Cardiac muscle cell (in vitro differentiated cells and primary cell): ENCODE measurements around the gene MAP4K3. TPM values are rescaled to one million over a fixed set of nuclear protein-coding genes. Genes with fewer than 3 reads are reported as not detected.

Experiments
- DNase-seq, 2 donors: peaks; one replicate each; pipeline versions ENCODE4 v3.0.0 to v3.0.0-alpha.2; 2010 to 2017; ENCODE audit warnings: low read depth in 1 of 2, low spot score in 1 of 2
- H3K27ac ChIP-seq: fragments of 200-600 bp; sonication (generic); 2 replicates; pipeline ENCODE4 v1.5.1; 2016
- H3K27me3 ChIP-seq: fragments of 200-600 bp; sonication (generic); 2 replicates; pipeline ENCODE4 v1.6.0; 2016; ENCODE audit warnings: control low read depth
- H3K36me3 ChIP-seq: fragments of 200-600 bp; sonication (generic); 2 replicates; pipeline ENCODE4 v1.5.1; 2016; ENCODE audit warnings: control low read depth
- H3K4me1 ChIP-seq: fragments of 200-600 bp; sonication (generic); 2 replicates; pipeline ENCODE4 v1.8.1; 2017; ENCODE audit warnings: low read depth, mild to moderate bottlenecking, mixed run types
- H3K4me3 ChIP-seq: fragments of 200-600 bp; sonication (generic); 2 replicates; pipeline ENCODE4 v1.5.1; 2016; ENCODE audit warnings: mild to moderate bottlenecking
- H3K9me3 ChIP-seq: fragments of 200-600 bp; sonication (generic); 2 replicates; pipeline ENCODE4 v1.5.1; 2017; ENCODE audit warnings: low read depth, mild to moderate bottlenecking, control low read depth
- polyA plus RNA-seq: library from polyadenylated mRNA; unstranded; fragments of >200 nt; fragmentation: Nextera tagmentation; extraction: Ambion mirVana; gene quantifications from 2 replicates; pipeline ENCODE4 v1.2.1, GENCODE V29; 2016
- total RNA-seq: library from RNA; depleted of rRNA; stranded (reverse); fragments of >200 nt; gene quantifications from 2 replicates; pipeline ENCODE4 v1.2.3, GENCODE V29; 2016
- TF ChIP-seq, protein P1 (sequence below): IDR thresholded peaks from 2 replicates; pipeline ENCODE4 v1.5.1; 2012; ENCODE audit warnings: low read depth, mild to moderate bottlenecking, low read length

The MAP4K3 gene
- total and polyA plus RNA-seq, 2 experiments from 2014 or later: 34.6 to 56.7 TPM

DNA sequence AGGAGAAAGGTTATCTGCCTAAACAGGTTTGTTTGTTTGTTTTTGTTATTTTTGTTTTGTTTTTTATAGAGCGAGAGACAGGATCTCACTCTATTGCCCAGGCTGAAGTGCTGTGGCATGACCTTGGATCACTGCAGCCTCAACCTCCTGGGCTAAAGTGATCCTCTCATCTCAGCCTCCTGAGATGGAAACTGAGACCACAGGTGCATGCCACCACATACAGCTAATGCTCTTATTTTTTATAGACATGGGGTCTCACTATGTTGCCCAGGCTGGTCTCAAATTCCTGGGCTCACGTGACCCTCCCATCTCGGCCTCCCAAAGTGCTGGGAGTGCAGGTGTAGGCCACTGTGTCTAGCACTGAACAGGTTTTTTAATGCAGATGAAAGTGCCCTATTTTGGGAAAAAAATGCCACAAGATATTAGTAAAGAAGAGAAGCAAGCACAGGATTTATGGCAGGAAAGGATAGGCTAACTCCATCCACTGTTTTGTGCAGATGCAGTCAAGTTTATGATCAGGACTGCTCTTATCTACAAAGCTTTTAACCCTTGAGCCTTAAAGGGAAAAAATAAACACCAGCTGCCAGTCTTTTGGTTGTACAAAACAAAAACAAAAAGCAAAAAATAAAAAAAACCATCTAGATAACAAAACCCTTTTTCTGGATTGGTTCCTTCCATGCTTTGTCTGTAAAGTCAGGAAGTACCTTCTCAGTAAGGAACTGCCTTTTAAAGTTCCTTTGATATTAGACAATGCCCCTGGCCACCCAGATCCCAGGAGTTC, 29.4 kb downstream of the MAP4K3 start:
- H3K4me3 ChIP-seq: no peak overlapping the region
- TF ChIP-seq, protein P1, sequence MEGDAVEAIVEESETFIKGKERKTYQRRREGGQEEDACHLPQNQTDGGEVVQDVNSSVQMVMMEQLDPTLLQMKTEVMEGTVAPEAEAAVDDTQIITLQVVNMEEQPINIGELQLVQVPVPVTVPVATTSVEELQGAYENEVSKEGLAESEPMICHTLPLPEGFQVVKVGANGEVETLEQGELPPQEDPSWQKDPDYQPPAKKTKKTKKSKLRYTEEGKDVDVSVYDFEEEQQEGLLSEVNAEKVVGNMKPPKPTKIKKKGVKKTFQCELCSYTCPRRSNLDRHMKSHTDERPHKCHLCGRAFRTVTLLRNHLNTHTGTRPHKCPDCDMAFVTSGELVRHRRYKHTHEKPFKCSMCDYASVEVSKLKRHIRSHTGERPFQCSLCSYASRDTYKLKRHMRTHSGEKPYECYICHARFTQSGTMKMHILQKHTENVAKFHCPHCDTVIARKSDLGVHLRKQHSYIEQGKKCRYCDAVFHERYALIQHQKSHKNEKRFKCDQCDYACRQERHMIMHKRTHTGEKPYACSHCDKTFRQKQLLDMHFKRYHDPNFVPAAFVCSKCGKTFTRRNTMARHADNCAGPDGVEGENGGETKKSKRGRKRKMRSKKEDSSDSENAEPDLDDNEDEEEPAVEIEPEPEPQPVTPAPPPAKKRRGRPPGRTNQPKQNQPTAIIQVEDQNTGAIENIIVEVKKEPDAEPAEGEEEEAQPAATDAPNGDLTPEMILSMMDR: no peak
- no peaks in the 10 kb centered on the region for H3K9me3 ChIP-seq
- peaks cover 53% of the 10 kb centered on the region for H3K4me1 ChIP-seq
- DNase-seq: no peak
- H3K36me3 ChIP-seq: no peaks in the 10 kb centered on the region
- no peaks in the 10 kb centered on the region for H3K27me3 ChIP-seq
- H3K27ac ChIP-seq: no peak overlapping the region

DNA sequence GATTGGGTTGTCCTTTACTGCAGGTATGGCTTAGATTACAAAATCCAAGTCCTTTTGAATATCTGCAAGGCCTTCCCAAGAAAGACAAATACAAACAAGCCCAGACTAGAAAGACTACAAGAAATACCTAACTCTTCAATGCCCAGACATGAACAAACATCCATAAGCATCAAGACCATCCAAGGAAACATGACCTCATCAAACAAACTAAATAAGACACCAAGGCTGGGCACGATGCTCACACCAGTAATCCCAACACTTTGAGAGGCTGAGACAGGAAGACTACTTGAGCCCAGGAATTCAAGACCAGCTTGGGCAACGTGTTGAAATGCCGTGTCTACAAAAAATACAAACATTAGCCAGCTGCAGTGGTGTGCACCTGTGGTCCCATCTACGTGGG, 31.7 kb downstream of the MAP4K3 start:
- H3K27me3 ChIP-seq: no peaks in the 10 kb centered on the region
- no peak overlapping the region for H3K27ac ChIP-seq
- H3K4me1 ChIP-seq: peaks cover 52% of the 10 kb centered on the region
- no peaks in the 10 kb centered on the region for H3K9me3 ChIP-seq
- no peaks in the 10 kb centered on the region for H3K36me3 ChIP-seq
- TF ChIP-seq, protein P1: no peak
- no peak for DNase-seq
- no peak overlapping the region for H3K4me3 ChIP-seq

DNA sequence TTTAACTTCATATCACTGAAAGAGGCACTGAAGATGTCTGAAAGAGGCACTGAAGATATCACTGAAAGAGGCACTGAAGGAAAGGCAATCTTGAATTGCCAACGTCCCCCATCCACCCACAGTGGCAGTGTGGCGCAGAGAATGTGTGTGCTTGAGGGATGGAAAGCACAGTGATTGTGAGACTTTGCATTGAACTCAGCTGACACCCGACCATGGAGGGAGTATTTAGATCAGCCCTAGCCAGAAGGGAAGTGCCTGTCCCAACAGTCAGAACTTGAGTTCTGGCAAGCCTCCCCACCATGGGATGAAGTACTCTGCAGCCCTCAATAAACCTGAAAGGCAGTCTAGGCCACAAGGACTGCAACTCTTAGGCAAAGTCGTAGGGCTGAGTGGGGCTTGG, 33.8 kb downstream of the MAP4K3 start:
- Histone ChIP-seq H3K27ac (no peak overlapping the region), H3K36me3 (no peaks in the 10 kb centered on the region), H3K4me1 (peaks cover 47% of the 10 kb centered on the region), H3K4me3 (no peak overlapping the region), H3K9me3 (no peaks in the 10 kb centered on the region), H3K27me3 (no peaks in the 10 kb centered on the region)
- peak in 1 of 2 donors; percentile 29 for DNase-seq
- TF ChIP-seq, protein P1: no peak

DNA sequence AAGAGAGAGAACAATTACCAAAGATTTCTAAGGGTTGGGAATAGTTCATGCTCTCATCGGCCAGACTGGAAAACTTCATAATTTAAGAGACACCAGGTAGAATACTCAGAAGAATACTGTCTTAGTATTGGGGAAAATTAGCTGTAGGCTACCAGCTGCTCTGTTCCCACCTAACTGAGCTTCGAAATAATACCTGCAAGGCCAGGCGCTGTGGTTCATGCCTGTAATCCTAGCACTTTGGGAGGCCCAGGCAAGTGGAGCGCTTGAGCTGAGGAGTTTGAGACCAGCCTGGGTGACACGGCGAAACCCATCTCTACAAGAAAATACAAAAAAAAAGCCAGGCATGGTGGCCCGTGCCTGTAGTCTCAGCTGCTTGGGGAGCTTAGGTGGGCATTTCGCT, 35.8 kb downstream of the MAP4K3 start:
- no peaks in the 10 kb centered on the region for H3K27me3 ChIP-seq
- TF ChIP-seq, protein P1: no peak
- DNase-seq: no peak
- H3K27ac ChIP-seq: peak overlapping the region; percentile 6
- no peak overlapping the region for H3K4me3 ChIP-seq
- no peaks in the 10 kb centered on the region for H3K36me3 ChIP-seq
- no peaks in the 10 kb centered on the region for H3K9me3 ChIP-seq
- H3K4me1 ChIP-seq: peaks cover 37% of the 10 kb centered on the region

DNA sequence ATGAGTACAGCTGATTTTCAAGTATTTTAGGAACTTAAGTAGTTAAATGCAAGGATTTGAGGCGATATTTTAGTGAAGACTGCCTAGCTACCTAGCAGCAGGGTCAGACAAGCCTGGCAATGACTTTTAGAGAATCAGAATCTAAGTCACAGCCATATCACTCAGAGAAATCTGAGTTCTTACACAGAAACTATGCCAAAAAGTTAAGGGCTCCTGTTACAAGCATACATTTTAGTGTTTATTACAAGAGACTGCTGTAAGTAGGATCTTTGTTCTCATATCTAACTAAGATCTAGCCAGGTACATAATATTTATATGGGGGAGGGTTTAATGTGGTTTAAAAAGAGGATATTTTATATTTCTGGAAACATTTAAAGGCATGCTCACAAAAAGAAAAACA, 37.5 kb downstream of the MAP4K3 start:
- TF ChIP-seq, protein P1: no peak
- Histone ChIP-seq H3K4me1 (peaks cover 29% of the 10 kb centered on the region), H3K27ac (peak overlapping the region; percentile 24), H3K36me3 (no peaks in the 10 kb centered on the region), H3K9me3 (no peaks in the 10 kb centered on the region), H3K27me3 (no peaks in the 10 kb centered on the region), H3K4me3 (no peak overlapping the region)
- DNase-seq: no peak
